Common myeloid progenitor, CD34-positive (primary cell): ENCODE results near the gene COL27A1.

Source experiments
- CTCF ChIA-PET: fragments of 350-600 bp; sonication (Branson Sonifier 250); formaldehyde crosslinking; loops from one replicate; lab custom pipeline; 2021; ENCODE audit warnings: antibody characterized with exemption; lab: Charles Lee
- POLR2A ChIA-PET: fragments of 350-600 bp; sonication (Branson Sonifier 250); formaldehyde crosslinking; loops from one replicate; lab custom pipeline; 2021; ENCODE audit warnings: antibody characterized with exemption; lab: Charles Lee
- DNase-seq, 3 donors: peaks; one replicate each; pipeline versions ENCODE4 v3.0.0 to v3.0.0-alpha.2; 2013
- H3K27ac ChIP-seq, 2 experiments: 1 replicate in 1 of 2; 2 replicates in 1 of 2; pipeline ENCODE4 v1.7.0; 2013; ENCODE audit warnings: inconsistent platforms in 2 of 2, low read length in 2 of 2, mild to moderate bottlenecking in 2 of 2, low read depth in 1 of 2, moderate library complexity in 1 of 2; ENCODE audit not compliant: severe bottlenecking in 2 of 2, insufficient read depth in 1 of 2, poor library complexity in 1 of 2
- H3K27me3 ChIP-seq, 5 experiments: replicated peaks in 2 of 5; 1 replicate in 3 of 5; 2 replicates in 2 of 5; pipeline versions ENCODE4 v1.6.1 to v1.7.0; 2013; ENCODE audit warnings: low read length in 4 of 5, mild to moderate bottlenecking in 2 of 5, moderate library complexity in 2 of 5, inconsistent platforms in 1 of 5; ENCODE audit not compliant: insufficient read depth in 5 of 5, control insufficient read depth in 4 of 5
- H3K36me3 ChIP-seq, 4 experiments: 1 replicate in 2 of 4; 2 replicates in 2 of 4; pipeline versions ENCODE4 v1.6.1 to v1.7.0; 2013; ENCODE audit warnings: low read length in 3 of 4, control low read depth in 1 of 4, mild to moderate bottlenecking in 1 of 4; ENCODE audit not compliant: control insufficient read depth in 4 of 4, insufficient read depth in 4 of 4
- H3K4me1 ChIP-seq, 4 experiments: 1 replicate in 3 of 4; 2 replicates in 1 of 4; pipeline versions ENCODE4 v1.6.1 to v1.7.1; 2013; ENCODE audit warnings: low read length in 3 of 4, mild to moderate bottlenecking in 3 of 4, control low read depth in 1 of 4, inconsistent platforms in 1 of 4, moderate library complexity in 1 of 4; ENCODE audit not compliant: control insufficient read depth in 4 of 4, insufficient read depth in 4 of 4; ENCODE audit errors: control extremely low read depth in 1 of 4
- H3K4me3 ChIP-seq, 7 experiments: 1 replicate in 4 of 7; 2 replicates in 3 of 7; pipeline versions ENCODE4 v1.5.1 to v1.7.0; 2013; ENCODE audit warnings: mild to moderate bottlenecking in 7 of 7, low read length in 6 of 7, moderate library complexity in 6 of 7, inconsistent platforms in 2 of 7, low read depth in 2 of 7, control low read depth in 1 of 7; ENCODE audit not compliant: insufficient read depth in 4 of 7, control insufficient read depth in 1 of 7; ENCODE audit errors: extremely low read depth in 1 of 7
- H3K9me3 ChIP-seq, 5 experiments: 1 replicate in 4 of 5; 2 replicates in 1 of 5; pipeline versions ENCODE4 v1.6.1 to v1.7.1; 2013; ENCODE audit warnings: low read length in 4 of 5, mild to moderate bottlenecking in 2 of 5, inconsistent platforms in 1 of 5, low read depth in 1 of 5, moderate library complexity in 1 of 5; ENCODE audit not compliant: control insufficient read depth in 4 of 5, insufficient read depth in 2 of 5; ENCODE audit errors: control extremely low read depth in 1 of 5
- WGBS: methylation state at CpG from one replicate; pipeline ENCODE4 v1.1.5; 2013; ENCODE audit not compliant: insufficient coverage; 5-methylcytosine and 5-hydroxymethylcytosine counted together

COL27A1 gene

GRCh38 chr9:114339130-114339908, 184.0 kb downstream of the COL27A1 start:
- DNase-seq: peak; percentile 39 to 52 (median 50)
- ChIA-PET CTCF (interaction anchor here (0.7 to 5.9 kb wide), 15 partner anchors 11 to 315 kb away, joined by 3 to 41 read pairs (median 4); partner anchors contain the start of gene AKNA), POLR2A (no interaction called here)
- Histone ChIP-seq H3K27me3 (no peaks in the 10 kb centered on the region), H3K9me3 (peaks cover 0 to 3% (median 0%) of the 10 kb centered on the region in 5 experiments), H3K4me1 (peaks cover 0 to 9% (median 0%) of the 10 kb centered on the region in 4 experiments), H3K4me3 (no peak overlapping the region), H3K27ac (no peak overlapping the region), H3K36me3 (peaks cover 31 to 98% (median 78%) of the 10 kb centered on the region in 4 experiments)
- 88% methylated on average over 13 of the region's 16 CpGs for WGBS

- peaks cover 0 to 9% (median 0%) of the 10 kb centered on the region in 4 experiments for H3K4me1 ChIP-seq
- 90% methylated on average over 6 of the region's 12 CpGs for WGBS
- no peak overlapping the region for H3K27ac ChIP-seq
- H3K36me3 ChIP-seq: peaks cover 33 to 99% (median 82%) of the 10 kb centered on the region in 4 experiments
- H3K27me3 ChIP-seq: no peaks in the 10 kb centered on the region
- ChIA-PET CTCF (interaction anchor here (1.0 to 5.9 kb wide), 5 partner anchors 10 to 166 kb away, joined by 3 to 41 read pairs (median 4); partner anchors contain the start of gene AKNA), POLR2A (no interaction called here)
- H3K4me3 ChIP-seq: no peak overlapping the region
- no peaks in the 10 kb centered on the region for H3K9me3 ChIP-seq
- no peak for DNase-seq
Observed at GRCh38 chr9:114341152-114341830, 186.0 kb downstream of the COL27A1 start.

GRCh38 chr9:114341991-114342390, 186.7 kb downstream of the COL27A1 start:
- CTCF ChIA-PET: interaction anchor here (1.1 to 5.9 kb wide), 2 partner anchors 45 to 63 kb away, joined by 3 to 41 read pairs; partner anchors contain the start of gene AKNA
- no peaks in the 10 kb centered on the region for H3K9me3 ChIP-seq
- POLR2A ChIA-PET: no interaction called here
- H3K4me3 ChIP-seq: no peak overlapping the region
- H3K27ac ChIP-seq: no peak overlapping the region
- WGBS: 97% methylated on average over 4 of the region's 4 CpGs
- H3K36me3 ChIP-seq: peaks cover 36 to 99% (median 85%) of the 10 kb centered on the region in 4 experiments
- H3K27me3 ChIP-seq: no peaks in the 10 kb centered on the region
- no peak for DNase-seq
- peaks cover 0 to 9% (median 0%) of the 10 kb centered on the region in 4 experiments for H3K4me1 ChIP-seq

- ChIA-PET POLR2A (no interaction called here), CTCF (no interaction called here)
- H3K27ac ChIP-seq: no peak overlapping the region
Observed at GRCh38 chr9:114342755-114343440, 187.6 kb downstream of the COL27A1 start.

GRCh38 chr9:114343471-114344187, 188.3 kb downstream of the COL27A1 start:
- H3K4me1 ChIP-seq: peaks cover 0 to 11% (median 1%) of the 10 kb centered on the region in 4 experiments
- no peak overlapping the region for H3K27ac ChIP-seq
- H3K4me3 ChIP-seq: no peak overlapping the region
- no peak for DNase-seq
- no peaks in the 10 kb centered on the region for H3K9me3 ChIP-seq
- CTCF ChIA-PET: interaction anchor here (1.2 kb wide), 1 partner anchor 62 kb away, joined by 5 read pairs; no protein-coding TSS in a partner anchor
- H3K36me3 ChIP-seq: peaks cover 30 to 97% (median 83%) of the 10 kb centered on the region in 4 experiments
- no peaks in the 10 kb centered on the region for H3K27me3 ChIP-seq
- POLR2A ChIA-PET: no interaction called here
- WGBS: 98% methylated on average over 7 of the region's 9 CpGs

More at GRCh38 chr9:114342755-114343440, 187.6 kb downstream of the COL27A1 start:
- H3K9me3 ChIP-seq: no peaks in the 10 kb centered on the region
- peaks cover 0 to 9% (median 0%) of the 10 kb centered on the region in 4 experiments for H3K4me1 ChIP-seq
- DNase-seq: no peak
- whole genome bisulfite sequencing: 97% methylated on average over 2 of the region's 5 CpGs
- no peak overlapping the region for H3K4me3 ChIP-seq
- H3K36me3 ChIP-seq: peaks cover 33 to 97% (median 82%) of the 10 kb centered on the region in 4 experiments
- H3K27me3 ChIP-seq: no peaks in the 10 kb centered on the region

- no peak overlapping the region for H3K4me3 ChIP-seq
- ChIA-PET POLR2A (no interaction called here), CTCF (interaction anchor here (1.2 kb wide), 1 partner anchor 62 kb away, joined by 5 read pairs; no protein-coding TSS in a partner anchor)
- H3K27ac ChIP-seq: no peak overlapping the region
- no peaks in the 10 kb centered on the region for H3K9me3 ChIP-seq
- H3K4me1 ChIP-seq: peaks cover 0 to 17% (median 6%) of the 10 kb centered on the region in 4 experiments
- H3K27me3 ChIP-seq: no peaks in the 10 kb centered on the region
- DNase-seq: no peak
- peaks cover 28 to 98% (median 83%) of the 10 kb centered on the region in 4 experiments for H3K36me3 ChIP-seq
- WGBS: 98% methylated on average over 5 of the region's 11 CpGs
Observed at GRCh38 chr9:114344188-114344566, 188.8 kb downstream of the COL27A1 start.
